ENCODE measurements around the gene PTGES.

Gene PTGES

GRCh38 chr9:129714511-129715061 lies 38.3 kb downstream of the PTGES start:
- no peak for DNase-seq

GRCh38 chr9:129713402-129713679 lies 39.5 kb downstream of the PTGES start:
- DNase-seq = no peak

- DNase-seq = no peak
Observed at GRCh38 chr9:129712634-129713401, 40.0 kb downstream of the PTGES start.

DNA sequence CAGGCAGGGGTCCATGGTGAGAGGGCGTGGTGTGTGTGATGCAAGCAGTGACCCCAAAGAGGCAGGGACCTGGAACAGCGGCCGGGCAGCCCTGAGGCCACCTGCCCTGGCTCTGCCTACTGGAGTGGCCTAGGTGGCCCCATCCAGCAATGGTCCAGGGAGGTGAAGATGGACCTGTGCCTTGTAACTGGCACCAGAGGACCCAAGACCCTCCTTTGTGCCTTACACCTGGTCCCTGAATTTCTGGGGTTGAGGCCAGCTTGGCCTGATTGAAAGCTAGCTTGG lies 42.7 kb downstream of the PTGES start:
- DNase-seq = no peak

GRCh38 chr9:129709438-129710168 lies 43.2 kb downstream of the PTGES start:
- DNase-seq = no peak

GRCh38 chr9:129708793-129709192 lies 44.0 kb downstream of the PTGES start:
- DNase-seq = no peak

GRCh38 chr9:129704807-129705206 lies 48.0 kb downstream of the PTGES start:
- DNase-seq = no peak

DNA sequence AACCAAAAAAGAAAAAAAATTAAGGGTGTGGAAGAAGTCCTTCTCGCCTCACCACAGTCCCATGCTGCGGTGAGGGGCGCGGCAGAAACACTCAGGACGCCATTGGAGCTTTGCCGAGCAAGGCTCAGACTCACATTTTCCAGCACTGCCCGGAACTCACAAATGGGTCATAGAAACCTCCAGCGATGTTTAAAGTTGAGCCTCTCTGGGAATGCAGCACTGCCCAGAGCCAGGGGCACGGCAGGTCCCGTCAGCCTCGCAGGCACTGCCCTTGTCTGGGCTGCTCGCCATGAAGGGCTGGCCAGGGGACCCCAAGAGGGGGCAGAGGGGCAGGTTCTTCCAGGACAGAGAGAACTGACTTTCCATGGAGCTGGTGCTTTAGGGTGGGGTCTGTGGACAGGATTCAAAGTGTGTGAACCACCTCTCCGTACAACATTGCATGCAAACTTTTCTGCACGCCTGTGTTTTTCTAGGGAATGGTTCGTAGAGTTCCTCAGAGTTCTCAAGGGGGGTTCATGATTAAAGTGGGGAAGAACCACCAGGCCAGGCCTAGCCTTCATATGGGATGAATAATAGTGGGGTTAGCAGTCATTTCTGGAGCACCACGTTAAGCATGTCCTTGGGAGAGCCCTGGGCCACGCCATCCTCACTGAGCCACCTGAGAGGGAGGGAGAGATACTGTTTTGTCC lies 49.0 kb downstream of the PTGES start:
- DNase-seq = no peak

- DNase-seq = no peak
Observed at GRCh38 chr9:129702589-129703520, 50.0 kb downstream of the PTGES start.

- DNase-seq = no peak
Observed at GRCh38 chr9:129701549-129701948, 51.3 kb downstream of the PTGES start.

DNA sequence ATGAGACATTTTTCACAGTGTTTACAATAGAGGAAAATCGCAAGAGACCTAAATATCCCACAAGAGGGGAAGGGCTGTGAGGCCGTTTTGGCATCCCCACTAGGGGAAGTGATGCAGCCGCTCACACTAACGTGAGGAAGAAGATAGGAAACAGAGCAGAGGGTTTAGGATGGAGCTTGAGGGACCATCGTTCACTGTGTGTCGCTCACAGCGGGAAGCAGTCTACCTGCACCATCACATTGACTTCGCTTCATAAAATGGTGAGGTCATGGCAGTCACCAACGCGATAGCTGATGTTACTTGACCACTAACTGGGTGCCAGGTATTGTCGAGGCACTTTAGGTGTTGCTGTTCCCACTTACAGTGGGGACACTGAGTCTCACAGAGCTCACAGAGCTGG lies 51.8 kb downstream of the PTGES start:
- DNase-seq = no peak

- no peak for DNase-seq
Observed at GRCh38 chr9:129698254-129698757, 54.5 kb downstream of the PTGES start.

DNA sequence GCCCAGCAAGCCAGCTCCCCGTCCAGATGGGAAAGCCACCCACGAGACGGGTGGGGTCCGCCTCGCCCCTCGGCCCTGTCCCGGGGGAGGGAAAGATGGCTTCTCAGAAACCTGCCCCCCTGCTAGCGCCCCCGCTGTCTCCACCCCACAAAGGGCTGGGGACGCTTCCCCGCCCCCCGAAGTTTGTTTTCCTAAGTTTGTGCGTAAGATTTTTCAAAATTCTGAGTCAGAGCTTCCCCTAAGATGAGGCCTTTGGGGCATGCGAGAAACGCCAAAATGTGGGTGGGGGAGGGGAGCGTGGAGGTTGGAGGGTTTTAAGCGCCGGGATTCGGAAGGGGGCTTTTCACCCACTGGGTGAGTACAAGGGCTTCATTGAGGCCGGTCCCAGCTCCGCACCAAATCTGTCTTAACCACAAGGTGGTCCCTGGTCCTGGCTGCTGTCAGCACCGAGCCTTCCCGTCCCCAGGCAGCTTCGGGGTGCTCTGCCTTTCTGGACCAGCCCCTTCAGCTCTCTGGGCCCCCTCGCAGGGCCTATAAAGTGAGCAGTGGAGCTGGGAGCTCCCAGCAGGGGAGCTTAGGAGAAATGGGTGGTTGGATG lies 55.1 kb downstream of the PTGES start:
- no peak for DNase-seq

DNA sequence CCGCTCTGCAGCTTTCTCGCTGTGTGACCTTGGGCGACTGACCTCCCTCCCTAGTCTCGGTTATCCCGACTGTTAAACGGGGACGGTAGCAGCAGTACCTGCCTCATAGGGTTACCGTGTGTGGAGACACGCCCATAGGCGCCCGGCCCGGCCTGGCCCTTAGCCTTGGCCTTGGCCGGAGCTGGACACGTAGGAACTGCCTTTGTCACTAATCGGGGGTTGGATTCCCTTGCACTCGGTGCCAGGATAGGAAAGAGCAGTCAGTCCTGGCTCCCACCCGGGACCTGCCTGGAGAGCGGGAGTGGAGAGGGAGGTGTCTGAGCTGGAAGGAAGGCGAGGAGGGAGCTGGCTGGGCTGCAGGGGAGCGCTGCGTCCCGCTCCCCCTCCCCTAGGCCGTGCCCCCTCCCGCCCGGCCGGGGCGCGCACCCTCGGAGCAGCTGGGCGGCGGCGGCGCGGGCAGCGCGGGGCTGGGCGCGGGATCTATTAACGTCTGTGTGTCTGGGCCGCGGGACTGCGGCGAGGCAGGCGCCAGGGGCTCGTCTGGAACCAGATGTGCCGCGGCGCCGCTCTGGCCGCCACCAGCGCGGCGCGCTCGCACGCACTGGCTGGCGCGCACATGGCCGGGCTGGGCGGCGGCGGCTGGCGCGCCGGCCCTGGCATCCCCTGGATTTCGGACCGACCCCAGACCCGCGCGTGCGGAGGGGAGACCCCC lies 55.7 kb downstream of the PTGES start:
- no peak for DNase-seq

GRCh38 chr9:129695870-129696269 lies 57.0 kb downstream of the PTGES start:
- no peak for DNase-seq

GRCh38 chr9:129694243-129694646 lies 58.6 kb downstream of the PTGES start:
- no peak for DNase-seq

GRCh38 chr9:129693741-129694140 lies 59.1 kb downstream of the PTGES start:
- no peak for DNase-seq

- DNase-seq = no peak
Observed at GRCh38 chr9:129692534-129692933, 60.3 kb downstream of the PTGES start.
